T-helper 1 cell treated with Interleukin-12 subunit alpha and Interleukin-12 subunit beta and Interleukin-4 antibody, amounts not matched to agents 30 μg/mL and 1 μg/mL, for 36 hours (primary cell): ENCODE results near the gene APMAP.
A peak's percentile ranks its signal among the peaks of the same experiment; 100 is the strongest.

Experiments
- H3K27ac Mint-ChIP-seq: one replicate; pipeline ENCODE4 v1.8.0; 2021; ENCODE audit warnings: mild to moderate bottlenecking, mixed read lengths
- H3K27me3 Mint-ChIP-seq: one replicate; pipeline ENCODE4 v1.8.0; 2021; ENCODE audit warnings: low read depth, mixed read lengths
- H3K36me3 Mint-ChIP-seq: one replicate; pipeline ENCODE4 v1.8.0; 2021; ENCODE audit warnings: low read depth, mixed read lengths
- H3K4me1 Mint-ChIP-seq: one replicate; pipeline ENCODE4 v1.8.0; 2021; ENCODE audit warnings: low read depth, mixed read lengths
- H3K4me3 Mint-ChIP-seq: one replicate; pipeline ENCODE4 v1.8.0; 2021; ENCODE audit warnings: mild to moderate bottlenecking, moderate library complexity, mixed read lengths
- H3K9me3 Mint-ChIP-seq: one replicate; pipeline ENCODE4 v1.8.0; 2021; ENCODE audit warnings: mixed read lengths

The APMAP gene

DNA sequence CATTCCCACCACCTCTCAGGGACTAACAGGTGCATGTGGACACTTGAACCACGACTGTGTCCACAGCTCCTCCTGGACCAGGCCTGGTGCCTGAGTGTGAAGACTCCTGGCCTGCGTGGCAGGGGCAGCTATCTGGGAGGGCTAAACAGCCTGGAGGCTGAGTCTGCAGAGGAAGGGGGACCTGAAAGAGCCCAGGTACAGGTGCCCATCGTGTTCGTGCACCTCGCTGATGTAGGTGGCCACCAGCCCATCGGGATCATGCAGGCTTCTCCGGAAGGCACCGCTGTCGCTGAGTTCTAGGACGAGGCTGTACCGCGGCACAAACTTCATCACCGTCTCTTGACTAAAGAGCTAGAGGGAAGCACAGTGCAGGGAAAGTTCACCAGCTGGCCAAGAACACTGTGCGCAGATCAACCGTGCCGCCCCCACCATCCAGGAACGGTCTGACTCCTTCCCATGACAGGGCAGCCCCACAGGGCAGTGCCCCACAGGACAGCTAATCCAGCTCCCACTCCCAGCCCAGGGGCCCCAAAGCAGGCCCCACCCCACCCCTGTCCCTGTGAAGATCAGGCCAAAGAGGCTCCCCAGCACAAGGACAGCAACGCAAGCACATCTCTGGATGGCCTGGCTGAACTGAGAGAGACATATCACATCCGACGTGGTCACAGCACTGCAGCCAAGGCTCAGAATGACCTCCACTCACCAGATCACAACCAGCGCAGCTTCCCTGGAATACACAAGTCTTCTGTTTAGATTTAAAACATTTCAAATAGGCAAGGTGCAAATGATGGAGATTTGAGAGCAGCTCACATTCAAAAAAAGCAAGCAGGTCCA, 28.7 kb downstream of the APMAP start:
- Mint-ChIP-seq H3K4me1 (peaks cover 4% of the 10 kb centered on the region), H3K36me3 (peaks cover 55% of the 10 kb centered on the region), H3K4me3 (no peak overlapping the region), H3K27ac (no peak overlapping the region), H3K9me3 (no peaks in the 10 kb centered on the region), H3K27me3 (no peaks in the 10 kb centered on the region)

GRCh38 chr20:24962510-24962909, 30.0 kb downstream of the APMAP start:
- Mint-ChIP-seq H3K27me3 (no peaks in the 10 kb centered on the region), H3K4me1 (peaks cover 4% of the 10 kb centered on the region), H3K27ac (no peak overlapping the region), H3K4me3 (no peak overlapping the region), H3K36me3 (peaks cover 48% of the 10 kb centered on the region), H3K9me3 (no peaks in the 10 kb centered on the region)

DNA sequence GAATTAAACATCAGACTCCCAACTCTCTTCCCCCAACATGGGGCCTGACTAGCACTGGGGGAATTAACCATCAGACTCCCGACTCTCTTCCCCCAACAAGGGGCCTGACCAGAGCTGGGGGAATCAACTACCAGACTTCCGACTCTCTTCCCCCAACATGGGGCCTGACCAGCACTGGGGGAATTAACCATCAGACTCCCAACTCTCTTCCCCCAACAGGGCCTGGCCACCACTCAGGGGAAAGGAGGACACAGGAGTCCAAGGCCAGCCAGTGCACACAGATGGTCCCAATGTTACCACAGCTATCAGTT, 30.4 kb downstream of the APMAP start:
- Mint-ChIP-seq H3K4me1 (peaks cover 4% of the 10 kb centered on the region), H3K9me3 (no peaks in the 10 kb centered on the region), H3K27me3 (no peaks in the 10 kb centered on the region), H3K36me3 (peaks cover 47% of the 10 kb centered on the region), H3K27ac (no peak overlapping the region), H3K4me3 (no peak overlapping the region)

- H3K4me1 Mint-ChIP-seq, result peaks cover 4% of the 10 kb centered on the region
- no peaks in the 10 kb centered on the region for H3K9me3 Mint-ChIP-seq
- no peak overlapping the region for H3K4me3 Mint-ChIP-seq
- H3K27me3 Mint-ChIP-seq, result no peaks in the 10 kb centered on the region
- no peak overlapping the region for H3K27ac Mint-ChIP-seq
- H3K36me3 Mint-ChIP-seq, result peaks cover 49% of the 10 kb centered on the region
Observed at GRCh38 chr20:24961384-24962181, 31.0 kb downstream of the APMAP start.

GRCh38 chr20:24960861-24961260, 31.7 kb downstream of the APMAP start:
- Mint-ChIP-seq H3K9me3 (no peaks in the 10 kb centered on the region), H3K4me1 (peaks cover 8% of the 10 kb centered on the region), H3K27me3 (no peaks in the 10 kb centered on the region), H3K4me3 (no peak overlapping the region), H3K27ac (peak overlapping the region; percentile 62), H3K36me3 (peaks cover 53% of the 10 kb centered on the region)

DNA sequence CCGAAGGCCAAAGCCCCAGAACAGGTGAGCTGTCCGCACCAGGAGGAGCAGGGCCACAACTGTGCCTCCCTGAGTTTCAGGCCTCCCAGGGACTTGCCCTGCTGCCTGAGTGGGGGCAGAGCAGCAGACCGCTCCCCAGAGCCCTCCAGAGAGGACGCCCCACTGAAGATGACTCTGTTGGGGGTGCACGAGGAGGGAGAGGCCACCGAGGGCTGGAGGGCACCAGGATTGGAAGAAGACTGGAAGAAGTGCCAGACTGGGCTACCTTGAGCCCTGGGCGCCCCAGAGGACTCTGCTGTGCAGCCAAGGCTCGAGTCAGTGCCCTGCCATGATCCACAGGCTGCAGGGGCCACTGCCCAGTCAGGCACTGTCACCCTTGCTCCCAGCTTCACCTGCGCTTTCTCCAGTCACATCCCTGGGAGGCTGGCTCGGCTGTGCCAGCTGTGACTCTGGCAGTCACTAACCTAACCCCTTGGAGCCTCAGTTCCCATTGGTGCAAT, 32.2 kb downstream of the APMAP start:
- no peaks in the 10 kb centered on the region for H3K27me3 Mint-ChIP-seq
- H3K4me3 Mint-ChIP-seq, result no peak overlapping the region
- peaks cover 53% of the 10 kb centered on the region for H3K36me3 Mint-ChIP-seq
- peak overlapping the region; percentile 62 for H3K27ac Mint-ChIP-seq
- H3K4me1 Mint-ChIP-seq, result peaks cover 13% of the 10 kb centered on the region
- H3K9me3 Mint-ChIP-seq, result no peaks in the 10 kb centered on the region

GRCh38 chr20:24959591-24960301, 32.8 kb downstream of the APMAP start:
- H3K9me3 Mint-ChIP-seq, result no peaks in the 10 kb centered on the region
- H3K27me3 Mint-ChIP-seq, result no peaks in the 10 kb centered on the region
- H3K27ac Mint-ChIP-seq, result peak overlapping the region; percentile 62
- peaks cover 18% of the 10 kb centered on the region for H3K4me1 Mint-ChIP-seq
- H3K36me3 Mint-ChIP-seq, result peaks cover 52% of the 10 kb centered on the region
- no peak overlapping the region for H3K4me3 Mint-ChIP-seq

GRCh38 chr20:24958506-24959385, 33.8 kb downstream of the APMAP start:
- Mint-ChIP-seq H3K4me1 (peaks cover 23% of the 10 kb centered on the region), H3K4me3 (no peak overlapping the region), H3K36me3 (peaks cover 55% of the 10 kb centered on the region), H3K27ac (no peak overlapping the region), H3K27me3 (no peaks in the 10 kb centered on the region), H3K9me3 (no peaks in the 10 kb centered on the region)

DNA sequence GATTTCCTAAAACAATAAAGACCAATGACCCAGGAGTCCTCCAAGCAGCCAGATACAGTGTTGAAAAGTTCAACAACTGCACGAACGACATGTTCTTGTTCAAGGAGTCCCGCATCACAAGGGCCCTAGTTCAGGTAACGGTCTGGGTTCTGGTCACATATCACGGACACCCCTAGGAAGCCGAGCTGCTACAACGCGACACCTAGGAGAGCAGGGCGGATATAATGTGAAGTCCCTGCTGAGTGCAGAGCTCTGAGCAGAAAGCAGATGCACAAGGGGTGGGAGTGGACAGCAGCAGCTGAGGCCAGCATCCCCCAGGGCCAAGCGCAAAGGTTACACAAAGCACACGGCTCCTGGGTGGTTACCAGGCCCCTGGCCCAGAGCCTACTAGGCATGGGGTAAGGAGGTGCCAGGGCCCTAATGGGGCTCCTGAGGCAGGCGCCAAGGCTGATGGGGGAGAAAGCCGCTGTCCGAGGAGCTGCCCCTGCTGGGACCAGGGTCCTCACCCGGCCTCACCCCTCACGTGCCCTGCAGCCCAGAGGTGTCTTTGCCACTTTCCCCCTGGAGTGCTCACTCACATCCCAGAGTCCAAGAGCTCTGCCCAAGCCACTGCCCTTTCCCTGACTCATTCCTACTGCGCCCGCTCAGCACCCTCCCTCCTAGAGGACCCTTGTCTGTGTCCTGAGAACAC, 35.1 kb downstream of the APMAP start:
- Mint-ChIP-seq H3K36me3 (peaks cover 53% of the 10 kb centered on the region), H3K9me3 (no peaks in the 10 kb centered on the region), H3K27ac (no peak overlapping the region), H3K4me3 (no peak overlapping the region), H3K4me1 (peaks cover 29% of the 10 kb centered on the region), H3K27me3 (no peaks in the 10 kb centered on the region)

DNA sequence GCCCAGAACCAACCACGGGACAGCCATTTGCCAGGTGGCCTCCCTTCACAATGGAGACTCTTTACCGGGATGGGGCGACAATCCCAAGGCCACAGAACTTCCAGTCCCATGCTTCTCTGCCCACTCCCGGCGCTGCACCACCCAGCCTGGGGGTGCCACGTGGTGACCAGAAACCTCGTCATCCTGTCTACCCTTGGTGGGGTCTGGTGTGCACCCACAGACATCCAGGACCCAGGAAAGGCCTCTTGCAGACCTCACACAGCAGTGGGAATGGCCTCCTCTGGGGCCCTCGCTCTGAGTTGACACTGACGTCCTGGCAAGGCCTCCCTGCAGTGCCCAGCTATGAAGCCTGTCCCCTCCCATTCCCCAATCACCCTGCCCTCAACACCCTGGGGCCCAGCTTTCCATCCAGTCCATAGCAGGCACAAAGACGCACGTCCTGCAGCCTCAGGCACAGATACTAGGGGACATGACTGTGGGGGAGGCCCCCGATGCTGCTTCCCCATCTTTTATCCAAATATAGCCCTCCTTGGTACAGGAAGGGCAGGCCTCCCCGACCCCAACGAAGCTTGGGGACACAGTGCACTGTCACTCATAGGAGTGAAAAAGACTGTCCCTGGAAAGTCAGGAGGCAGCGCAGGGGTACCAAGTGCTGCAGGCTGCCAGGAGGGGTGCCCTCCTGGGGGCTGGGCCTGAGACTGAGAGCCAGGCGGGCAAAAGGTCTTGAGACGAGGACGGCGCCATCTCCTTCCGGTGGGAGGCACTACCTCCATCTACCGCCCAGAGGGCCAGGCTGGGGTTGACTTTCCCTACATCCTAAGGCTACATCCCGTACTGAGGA, 36.3 kb downstream of the APMAP start:
- Mint-ChIP-seq H3K27me3 (no peaks in the 10 kb centered on the region), H3K4me3 (no peak overlapping the region), H3K36me3 (peaks cover 54% of the 10 kb centered on the region), H3K27ac (peak overlapping the region; percentile 84), H3K4me1 (peaks cover 39% of the 10 kb centered on the region), H3K9me3 (no peaks in the 10 kb centered on the region)

- H3K4me1 Mint-ChIP-seq, result peaks cover 41% of the 10 kb centered on the region
- peaks cover 50% of the 10 kb centered on the region for H3K36me3 Mint-ChIP-seq
- H3K9me3 Mint-ChIP-seq, result no peaks in the 10 kb centered on the region
- H3K27ac Mint-ChIP-seq, result peak overlapping the region; percentile 84
- H3K4me3 Mint-ChIP-seq, result peak overlapping the region; percentile 15
- H3K27me3 Mint-ChIP-seq, result no peaks in the 10 kb centered on the region
Observed at GRCh38 chr20:24955045-24955444, 37.5 kb downstream of the APMAP start.

GRCh38 chr20:24954566-24954965, 38.0 kb downstream of the APMAP start:
- Mint-ChIP-seq H3K4me3 (peak overlapping the region; percentile 15), H3K27me3 (no peaks in the 10 kb centered on the region)

GRCh38 chr20:24954151-24954550, 38.4 kb downstream of the APMAP start:
- Mint-ChIP-seq H3K9me3 (no peaks in the 10 kb centered on the region), H3K4me3 (peak overlapping the region; percentile 9), H3K36me3 (peaks cover 47% of the 10 kb centered on the region), H3K27ac (peak overlapping the region; percentile 77), H3K27me3 (no peaks in the 10 kb centered on the region), H3K4me1 (peaks cover 47% of the 10 kb centered on the region)

More at GRCh38 chr20:24954566-24954965, 38.0 kb downstream of the APMAP start:
- H3K27ac Mint-ChIP-seq, result peak overlapping the region; percentile 84
- H3K9me3 Mint-ChIP-seq, result no peaks in the 10 kb centered on the region
- H3K36me3 Mint-ChIP-seq, result peaks cover 50% of the 10 kb centered on the region
- peaks cover 44% of the 10 kb centered on the region for H3K4me1 Mint-ChIP-seq
